NCI-H2171 treated with DMSO at 0.1 percent for 48 hours (cell line): ENCODE data around the gene DAPK2.
A peak's percentile ranks its signal among the peaks of the same experiment; 100 is the strongest.
"Not testable (repeated sequence)": the region's sequence is repeated elsewhere in the genome, so short reads cannot be mapped to it uniquely, and the experiment has no call there.

Source experiments
- DNase-seq: peaks from one replicate; lab custom pipeline; 2025; lab: John Stamatoyannopoulos, UW

The DAPK2 gene

GRCh38 chr15:64046421-64047153 lies at the start of gene DAPK2:
DAPK2 (minus strand) TSS chr15:64046485; CDS start chr15:64040261, 6,224 bp downstream.
- peak; percentile 67 for DNase-seq

GRCh38 chr15:64095431-64095794 lies 49.1 kb upstream of the DAPK2 start:
- DNase-seq, result no peak

GRCh38 chr15:64093627-64094417 lies 47.5 kb upstream of the DAPK2 start, which contains the start of gene CIAO2A:
CIAO2A (minus strand) TSS chr15:64093838; CDS start chr15:64093768, 70 bp downstream.
- peak; percentile 99 for DNase-seq

DNA sequence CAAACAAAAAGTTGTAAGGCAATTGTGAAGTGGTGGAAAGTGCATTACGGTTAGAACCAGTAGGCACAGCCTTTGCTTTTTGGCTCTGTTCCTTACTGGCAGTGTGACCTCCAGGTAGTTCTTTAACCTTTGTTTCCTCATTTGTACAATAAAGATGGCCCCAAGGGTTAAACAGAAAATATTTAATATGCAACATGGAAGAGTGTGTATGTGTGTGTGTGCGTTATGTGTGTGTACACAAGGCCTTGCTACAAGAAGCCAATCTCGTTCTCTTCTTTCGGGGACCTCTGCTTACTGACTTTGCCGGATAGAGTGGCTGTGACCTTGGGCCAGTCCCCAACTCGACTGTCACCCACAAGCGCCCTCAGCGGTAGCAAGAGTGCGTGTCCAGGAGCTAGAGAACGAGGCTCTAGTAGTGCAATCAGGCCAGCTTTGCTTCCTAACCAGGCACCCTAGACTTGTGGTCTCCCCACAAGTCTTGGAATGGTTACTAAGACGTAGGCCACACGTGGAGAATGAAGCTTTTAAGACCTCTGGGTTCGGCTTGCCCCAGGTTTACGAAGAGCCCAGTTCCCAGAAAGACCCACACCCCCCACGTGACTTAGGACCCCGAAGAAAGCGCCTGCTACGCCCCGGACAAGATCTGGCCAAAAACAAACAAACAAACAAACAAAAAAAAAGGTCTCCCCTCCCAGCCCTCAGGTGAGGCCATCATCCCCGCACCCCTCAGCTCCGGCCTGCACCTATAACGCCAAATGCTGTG lies 46.8 kb upstream of the DAPK2 start:
- peak; percentile 73 for DNase-seq

GRCh38 chr15:64092075-64092820 lies 46.0 kb upstream of the DAPK2 start:
- DNase-seq, result peak; percentile 29

DNA sequence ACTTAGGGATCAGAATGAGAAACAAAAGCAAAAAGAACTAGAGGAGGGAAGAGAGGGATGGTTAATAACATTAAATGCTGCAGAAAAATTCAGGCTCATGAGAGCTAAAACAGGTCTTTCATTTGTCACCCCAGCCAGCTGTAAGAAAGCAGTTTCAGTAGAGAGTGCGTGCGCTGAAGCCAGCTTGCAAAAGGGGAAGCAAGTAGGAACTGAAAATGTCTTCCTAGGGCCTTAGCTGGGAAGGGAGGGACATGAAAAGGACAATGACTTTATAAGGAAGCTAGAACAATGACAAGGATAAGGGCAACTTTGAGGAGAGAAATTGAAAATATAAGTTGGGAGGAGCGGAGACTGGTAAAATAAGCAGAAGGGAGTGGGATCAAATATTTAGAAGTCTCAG lies 44.2 kb upstream of the DAPK2 start:
- no peak for DNase-seq

GRCh38 chr15:64089543-64090280 lies 43.4 kb upstream of the DAPK2 start:
- no peak for DNase-seq

DNA sequence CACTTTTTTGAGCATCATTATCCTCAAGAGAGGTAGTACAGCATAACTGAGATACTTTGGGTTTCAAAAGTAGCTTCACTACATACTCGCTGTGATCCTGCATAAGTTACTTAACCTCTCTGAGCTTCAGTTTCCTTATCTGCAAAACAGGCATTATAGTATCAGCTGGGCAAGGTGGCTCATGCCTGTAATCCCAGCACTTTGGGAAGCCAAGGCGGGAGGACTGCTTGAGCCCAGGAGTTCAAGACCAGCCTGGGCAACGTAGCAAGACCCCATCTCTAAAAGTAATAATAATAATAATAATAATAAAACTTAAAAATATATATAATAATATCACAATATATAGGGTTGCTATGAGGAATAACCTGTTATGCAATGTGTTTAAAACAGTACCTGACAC lies 36.5 kb upstream of the DAPK2 start:
- no peak for DNase-seq

GRCh38 chr15:64073496-64073895 lies 27.2 kb upstream of the DAPK2 start:
- not testable (repeated sequence) for DNase-seq

GRCh38 chr15:64072812-64073211 lies 26.5 kb upstream of the DAPK2 start:
- DNase-seq, result no peak

DNA sequence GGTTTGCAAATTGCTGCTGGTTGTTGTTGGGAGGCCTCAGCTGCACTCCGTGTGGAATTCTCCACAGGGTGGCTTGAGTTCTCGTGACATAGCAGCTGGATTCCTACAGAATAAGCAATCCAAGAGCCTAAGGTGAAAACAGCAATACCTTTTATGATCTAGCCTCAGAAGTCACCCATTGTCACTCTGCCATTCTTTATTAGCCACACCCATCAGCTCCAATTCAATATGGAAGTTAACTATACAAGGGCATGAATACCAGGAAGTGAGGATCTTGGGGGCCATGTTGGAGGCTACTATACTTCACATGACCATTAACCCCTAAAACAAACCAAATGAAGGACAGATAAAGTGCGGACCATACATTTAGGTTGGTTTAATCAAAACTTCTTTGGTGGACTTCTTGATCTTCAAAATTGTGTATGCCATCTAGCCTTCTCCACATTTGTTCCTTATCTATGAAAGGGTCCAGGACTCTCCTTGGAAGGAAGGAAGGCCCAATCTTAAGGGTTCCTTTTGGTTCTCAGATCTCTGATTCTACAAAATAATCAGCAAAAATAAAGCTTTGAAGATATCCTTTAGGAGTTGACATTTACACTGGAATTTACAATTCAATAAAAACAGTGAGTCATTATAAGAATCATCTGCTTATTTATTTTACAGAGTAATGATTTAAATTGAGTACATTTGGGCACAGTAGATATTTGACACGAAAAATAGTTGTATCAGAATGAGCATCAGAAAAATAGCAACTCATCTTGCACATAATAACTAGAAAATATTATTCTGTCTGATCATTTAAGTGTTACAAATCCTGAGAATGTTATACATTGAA lies 25.9 kb upstream of the DAPK2 start:
- DNase-seq, result no peak

DNA sequence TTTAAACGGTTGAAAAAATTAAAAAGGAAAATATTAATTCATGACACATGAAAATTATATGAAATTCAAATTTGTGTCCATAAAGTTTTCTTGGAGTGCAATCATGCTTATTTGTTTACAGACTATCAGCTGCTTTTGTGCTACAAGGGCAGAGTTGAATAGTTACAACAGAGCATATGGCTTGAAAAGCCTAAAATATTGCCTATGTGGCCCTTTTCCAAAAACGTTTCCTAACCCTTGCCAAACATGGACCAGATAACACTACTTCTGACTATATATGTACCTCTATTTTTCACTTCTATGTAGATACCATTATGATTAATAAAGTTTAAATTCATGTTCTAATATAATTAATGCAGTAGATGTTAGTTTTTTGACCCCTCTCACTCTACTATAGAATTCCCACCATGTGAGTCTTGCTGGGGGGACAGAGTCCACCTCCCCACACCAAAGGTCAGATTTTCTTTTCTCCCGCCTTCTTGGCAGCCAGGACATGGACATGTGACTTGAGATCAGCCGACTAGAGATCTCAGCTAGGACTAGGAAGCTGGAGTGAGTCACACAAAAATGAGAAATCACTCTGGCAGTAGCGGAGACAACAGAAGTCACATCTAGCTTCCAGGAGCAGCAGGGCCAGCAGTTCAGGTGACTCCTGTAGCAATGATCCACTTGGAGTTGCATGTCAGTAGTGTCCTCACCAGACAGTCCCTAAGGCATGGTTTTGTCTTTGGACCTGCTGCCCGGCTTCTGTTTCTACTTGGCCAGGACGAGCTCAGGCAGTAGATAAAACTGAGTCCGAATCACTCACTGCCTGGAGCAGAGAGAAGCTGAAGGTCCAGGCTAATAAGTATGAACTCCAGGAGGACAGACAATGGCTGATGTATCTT lies 24.9 kb upstream of the DAPK2 start:
- no peak for DNase-seq

DNA sequence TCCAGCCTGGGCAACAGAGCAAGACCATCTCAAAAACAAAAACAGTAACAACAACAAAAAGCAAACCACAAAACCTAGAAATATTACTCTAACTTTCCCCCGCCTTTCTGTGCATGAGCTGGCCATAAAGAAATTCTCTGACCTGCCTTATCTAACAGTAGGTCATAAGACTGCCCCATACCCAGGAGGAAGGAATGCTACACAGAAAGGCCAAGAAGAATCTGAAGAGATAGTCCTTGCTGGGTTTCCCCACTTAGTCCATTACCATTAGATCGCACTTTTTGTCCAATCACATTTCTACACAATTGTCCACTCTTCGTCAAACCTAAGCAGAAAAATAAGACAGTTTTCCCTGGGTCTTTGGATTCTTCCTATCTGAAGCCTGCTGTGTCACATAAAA lies 23.8 kb upstream of the DAPK2 start:
- no peak for DNase-seq

DNA sequence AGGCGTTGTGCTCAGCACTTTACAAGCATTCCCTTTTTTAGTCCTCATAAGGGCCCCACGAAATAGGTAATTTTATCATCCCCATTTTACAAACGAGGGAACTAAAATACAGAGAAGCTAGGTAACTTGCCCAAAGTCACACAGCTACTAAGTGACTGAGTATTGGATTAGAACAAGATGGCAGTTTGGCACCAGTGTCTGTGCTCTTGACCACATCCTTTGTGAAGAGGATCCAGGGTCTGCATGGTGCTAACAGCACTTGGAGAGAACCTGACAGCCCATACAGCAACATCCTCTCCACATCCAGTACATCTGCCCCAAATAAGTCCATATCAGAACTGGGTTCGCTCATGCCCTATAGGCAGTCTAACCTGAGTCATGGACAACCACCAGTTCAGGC lies 21.8 kb upstream of the DAPK2 start:
- no peak for DNase-seq

DNA sequence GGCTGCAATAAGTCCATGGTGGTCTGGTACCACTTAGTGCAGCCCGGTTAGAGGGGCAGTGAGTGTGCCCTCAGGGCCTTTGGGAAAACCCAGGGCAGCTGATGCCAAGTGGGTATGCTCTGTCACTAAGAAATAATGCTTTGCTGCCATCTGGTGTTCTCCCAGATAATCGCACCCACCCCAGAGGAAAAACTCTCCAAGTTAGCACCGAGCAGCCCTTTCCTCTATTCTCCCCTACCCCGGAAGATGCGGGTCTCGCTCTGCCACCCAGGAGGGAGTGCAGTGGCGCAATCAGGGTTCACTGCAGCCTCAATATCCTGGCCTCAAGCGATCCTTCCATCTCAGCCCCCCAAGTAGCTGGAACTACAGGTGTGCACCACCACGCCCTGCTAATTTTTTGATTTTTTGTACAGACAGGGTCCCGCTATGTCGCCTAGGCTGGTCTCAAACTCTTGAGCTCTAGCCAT lies 21.3 kb upstream of the DAPK2 start:
- DNase-seq, result peak; percentile 73

DNA sequence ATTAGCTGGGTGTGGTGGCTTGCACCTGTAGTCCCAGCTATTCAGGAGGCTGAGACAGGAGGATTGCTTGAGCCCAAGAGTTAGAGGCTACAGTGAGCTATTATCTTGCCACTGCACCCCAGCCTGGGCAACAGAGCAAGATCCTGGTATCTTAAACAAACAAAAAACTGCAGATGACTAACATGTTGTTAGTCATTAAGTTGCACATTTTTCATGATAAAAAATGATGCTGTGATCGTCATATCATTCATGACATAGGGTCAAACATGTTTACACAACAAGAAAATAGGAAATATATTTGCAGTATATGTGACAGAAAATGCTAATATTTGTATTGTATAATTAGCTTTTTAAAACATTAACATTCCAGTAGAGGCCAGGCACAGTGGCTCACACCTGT lies 20.2 kb upstream of the DAPK2 start:
- DNase-seq, result no peak

DNA sequence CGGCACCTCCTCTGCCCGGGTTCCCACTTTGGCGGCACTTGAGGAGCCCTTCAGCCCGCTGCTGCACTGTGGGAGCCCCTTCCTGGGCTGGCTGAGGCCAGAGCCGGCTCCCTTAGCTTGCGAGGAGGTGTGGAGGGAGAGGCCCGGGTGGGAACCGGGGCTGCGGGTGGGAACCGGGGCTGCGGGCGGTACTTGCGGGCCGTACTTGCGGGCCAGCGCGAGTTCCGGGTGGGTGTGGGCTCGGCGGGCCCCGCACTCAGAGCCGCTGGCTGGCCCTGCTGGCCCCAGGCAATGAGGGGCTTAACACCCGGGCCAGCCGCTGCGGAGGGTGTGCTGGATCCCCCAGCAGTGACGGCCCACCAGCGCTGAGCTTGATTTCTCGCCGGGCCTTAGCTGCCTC lies 14.4 kb upstream of the DAPK2 start:
- DNase-seq, result no peak

- not testable (repeated sequence) for DNase-seq
Observed at GRCh38 chr15:64059104-64059503, 12.8 kb upstream of the DAPK2 start.

GRCh38 chr15:64058279-64058678 lies 12.0 kb upstream of the DAPK2 start:
- DNase-seq, result no peak
